Measurements from ENCODE around the gene METAP2. TPM values are rescaled to one million over a fixed set of nuclear protein-coding genes. Genes with fewer than 3 reads are reported as not detected.

Gene METAP2
- total and polyA plus RNA-seq, 2 of the 8 experiments (the other 6 are each of a cell fraction or from before 2014, with no cell fraction given): 41.3 to 114 TPM

DNA sequence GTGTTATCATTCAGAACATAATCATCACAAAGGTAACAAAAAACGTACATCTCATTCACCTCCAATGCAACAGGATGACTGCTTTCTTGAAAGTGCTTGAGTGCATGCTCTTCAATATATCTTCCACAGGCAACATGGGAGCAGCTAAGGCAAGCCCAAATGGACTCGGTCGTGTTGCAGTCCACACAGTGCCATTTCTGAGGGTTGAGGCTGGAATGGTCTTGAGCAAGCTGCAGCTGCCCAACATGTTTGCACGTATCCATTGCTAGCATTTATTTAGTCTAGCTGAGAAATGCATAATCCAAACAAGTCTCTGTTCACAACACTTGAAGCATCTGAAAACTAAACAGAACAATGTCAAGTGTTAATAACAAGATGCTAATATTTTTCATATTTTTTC is 60.0 kb downstream of the METAP2 start:
- H2BK12ac ChIP-seq (ENCODE audit: low read depth, low read length): no peak overlapping the region
- no peak overlapping the region for H2BK20ac ChIP-seq (ENCODE audit: low read length)
- no peak overlapping the region for H4K8ac ChIP-seq (ENCODE audit: extremely low read depth, insufficient read depth, low read length)
- H3K79me1 ChIP-seq (ENCODE audit: low read depth, low read length): no peaks in the 10 kb centered on the region; the same call in 1 of the 2 replicates
- H2BK120ac ChIP-seq (replicated peaks; ENCODE audit: low read depth, low read length): no peak overlapping the region
- no peak overlapping the region for H2AK5ac ChIP-seq (ENCODE audit: low read depth, low read length)
- H3K23ac ChIP-seq (ENCODE audit: insufficient read length): no peak overlapping the region
- H3K4me1 ChIP-seq (replicated peaks in 1 of 4; ENCODE audit: control insufficient read depth in 3 of 4, insufficient read depth in 4 of 4, low read length in 3 of 4): peaks cover 0 to 19% (median 14%) of the 10 kb centered on the region in 4 experiments; a peak in 4 of 7 replicates
- DNase-seq (ENCODE audit: low read depth in 1 of 2, low spot score in 2 of 2) (no peak), FAIRE-seq (no peak)
- no peaks in the 10 kb centered on the region for H3K23me2 ChIP-seq (ENCODE audit: low read depth, low read length)
- no peak overlapping the region for H3K4me2 ChIP-seq (ENCODE audit: insufficient read depth in 1 of 2, low read depth in 2 of 2, low read length in 2 of 2)
- no peaks in the 10 kb centered on the region for H3K27me3 ChIP-seq (replicated peaks in 1 of 4; ENCODE audit: control insufficient read depth in 3 of 4, extremely low read depth in 1 of 4, insufficient read depth in 3 of 4, low read length in 3 of 4)
- ChIA-PET POLR2A (ENCODE audit: partially characterized antibody) (interaction anchor here (0.7 to 2.8 kb wide), 8 partner anchors 9 to 41 kb away, joined by 3 to 17 read pairs (median 4); partner anchors contain the start of gene USP44), CTCF (ENCODE audit: partially characterized antibody) (interaction anchor here (0.5 to 2.5 kb wide), 27 partner anchors 10 to 541 kb away, joined by 3 to 15 read pairs (median 5); partner anchors contain the start of gene USP44)
- H3K36me3 ChIP-seq (ENCODE audit: control insufficient read depth in 2 of 4, insufficient read depth in 4 of 4, low read length in 3 of 4): peaks cover 7 to 42% (median 22%) of the 10 kb centered on the region in 4 experiments; a peak in 7 of 8 replicates
- H3K14ac ChIP-seq (ENCODE audit: insufficient read length): no peak overlapping the region
- 82% methylated on average over 4 of the region's 4 CpGs; no CpG with 5 or more reads in 1 of the 2 experiments for WGBS, 2 experiments (ENCODE audit: extremely low coverage in 1 of 2, insufficient coverage in 1 of 2, insufficient read length in 1 of 2, insufficient replicate concordance in 2 of 2, low coverage in 1 of 2, low lambda C conversion rate in 2 of 2, missing lambda C conversion rate in 1 of 2)
- H4K5ac ChIP-seq (ENCODE audit: insufficient read length, low read depth, low read length): no peak overlapping the region
- no peak overlapping the region; the same call in 1 of the 2 replicates for H3K27ac ChIP-seq (ENCODE audit: low read depth, low read length)
- H3K9me3 ChIP-seq (ENCODE audit: insufficient read depth in 2 of 2, low read depth in 1 of 2, low read length in 1 of 2): no peaks in the 10 kb centered on the region
- H3K9ac ChIP-seq (replicated peaks in 1 of 4; ENCODE audit: extremely low read depth in 1 of 4, low read depth in 3 of 4, low read length in 3 of 4): no peak overlapping the region
- no peak overlapping the region for H3K4ac ChIP-seq (replicated peaks; ENCODE audit: insufficient read length, low read depth, low read length)
- no peak overlapping the region for H2AFZ ChIP-seq (ENCODE audit: low read length)
- no peak overlapping the region for H4K91ac ChIP-seq (replicated peaks; ENCODE audit: insufficient read length, low read length)
- TF ChIP-seq SAP30 (IDR thresholded peaks at IDR 0.05; ENCODE audit: insufficient read depth, insufficient replicate concordance, low read length): no peak
- no peak for TF ChIP-seq JUND (IDR thresholded peaks at IDR 0.05; ENCODE audit: low read length)
- TF ChIP-seq RXRA (IDR thresholded peaks at IDR 0.05; ENCODE audit: insufficient read depth, low read depth, low read length): no peak
- TF ChIP-seq CREB1 (IDR thresholded peaks at IDR 0.05): no peak
- no peak for TF ChIP-seq EGR1 (IDR thresholded peaks at IDR 0.05; ENCODE audit: borderline replicate concordance, low read depth, low read length)
- TF ChIP-seq TAF1 (IDR thresholded peaks at IDR 0.05; ENCODE audit: low read depth, low read length): no peak
- TF ChIP-seq PHF8 (conservative IDR thresholded peaks at IDR 0.05; ENCODE audit: low read depth, low read length): no peak
- TF ChIP-seq CBX5 (IDR thresholded peaks at IDR 0.05; ENCODE audit: low read depth, low read length): no peak
- no peak for TF ChIP-seq SRF (IDR thresholded peaks at IDR 0.05; ENCODE audit: low read depth, low read length)
- TF ChIP-seq SP1 (IDR thresholded peaks at IDR 0.05; ENCODE audit: low read depth, low read length): no peak
- peaks cover 25 to 38% of the 10 kb centered on the region in 2 experiments for H4K20me1 ChIP-seq (replicated peaks in 1 of 2; ENCODE audit: control insufficient read depth in 1 of 2, insufficient read depth in 2 of 2, low read length in 2 of 2)
- H3K18ac ChIP-seq (ENCODE audit: extremely low read depth, low read length): no peak overlapping the region
- no peak overlapping the region for H2BK5ac ChIP-seq (ENCODE audit: low read depth, low read length)
- H3K4me3 ChIP-seq (ENCODE audit: extremely low read depth in 1 of 4, insufficient read depth in 2 of 4, low read depth in 3 of 4, low read length in 4 of 4): no peak overlapping the region
- no peak overlapping the region for H2BK15ac ChIP-seq (ENCODE audit: low read length)
- H3K79me2 ChIP-seq (ENCODE audit: control insufficient read depth in 1 of 2, insufficient read depth in 2 of 2, low read length in 2 of 2): peaks cover 27 to 100% of the 10 kb centered on the region in 2 experiments
- H3K56ac ChIP-seq (replicated peaks; ENCODE audit: insufficient read length, low read depth, low read length): no peak overlapping the region

Measured in H1 (cell line).